ENCODE results near the gene PKN1. TPM values are rescaled to one million over a fixed set of nuclear protein-coding genes. Genes with fewer than 3 reads are reported as not detected.

PKN1 gene
- total and polyA plus RNA-seq, 4 donors: 13.7 to 41.6 (median 22.3) TPM

DNA sequence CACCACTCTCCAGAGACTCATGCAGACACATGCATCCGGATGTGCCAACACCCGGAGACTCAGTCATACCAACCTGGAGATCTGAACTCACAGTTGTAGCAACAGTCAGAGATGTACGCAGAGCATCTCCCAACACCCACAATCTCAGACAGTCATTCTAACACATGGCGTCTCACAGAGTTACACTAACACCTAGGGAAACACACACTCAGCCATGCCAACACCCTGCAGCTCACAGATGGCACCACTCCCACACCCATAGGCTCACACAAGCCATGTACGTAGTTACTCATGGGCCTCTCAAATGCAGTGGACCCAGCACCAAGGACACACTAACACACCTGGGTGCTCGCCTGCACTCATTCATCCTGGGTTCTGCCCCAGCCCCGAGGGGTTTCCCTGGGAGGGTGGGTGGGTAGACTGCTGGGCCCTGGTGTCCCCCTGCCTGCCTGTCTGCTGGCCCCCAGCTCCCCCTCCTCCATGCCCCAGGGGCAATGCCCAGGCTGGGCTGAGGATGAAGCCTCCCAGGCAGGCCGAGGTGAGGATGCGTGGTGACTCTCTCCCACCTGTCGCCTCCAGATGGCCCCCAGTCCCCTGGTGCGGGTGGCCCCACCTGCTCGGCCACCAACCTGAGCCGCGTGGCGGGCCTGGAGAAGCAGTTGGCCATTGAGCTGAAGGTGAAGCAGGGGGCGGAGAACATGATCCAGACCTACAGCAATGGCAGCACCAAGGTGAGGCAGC lies 10.0 kb downstream of the PKN1 start:
- H3K27me3 ChIP-seq (ENCODE audit: control insufficient read depth in 4 of 4, insufficient read depth in 4 of 4, low read length in 3 of 4): no peaks in the 10 kb centered on the region
- peaks cover 18 to 43% (median 30%) of the 10 kb centered on the region in 4 donors for H3K36me3 ChIP-seq (ENCODE audit: control insufficient read depth in 4 of 4, insufficient read depth in 3 of 4, low read depth in 1 of 4, low read length in 3 of 4)
- no peak overlapping the region for H3K4me3 ChIP-seq (ENCODE audit: low read depth in 1 of 3, low read length in 3 of 3)
- WGBS: 97% methylated on average over 16 of the region's 16 CpGs
- no peak overlapping the region for H3K27ac ChIP-seq (ENCODE audit: low read depth in 1 of 2, low read length in 2 of 2)
- DNase-seq (ENCODE audit: low spot score): no peak
- TF ChIP-seq EGR1 (IDR thresholded peaks at IDR 0.05; ENCODE audit: low read depth in 2 of 2) (no peak), JUND (IDR thresholded peaks at IDR 0.05) (no peak), SP1 (IDR thresholded peaks at IDR 0.05) (no peak), HNF4G (IDR thresholded peaks at IDR 0.05) (no peak), TAF1 (conservative IDR thresholded peaks at IDR 0.05) (no peak), HNF4A (conservative IDR thresholded peaks at IDR 0.05) (no peak), RXRA (IDR thresholded peaks at IDR 0.05) (no peak), GABPA (IDR thresholded peaks at IDR 0.05 in 1 of 2, conservative IDR thresholded peaks at IDR 0.05 in 1 of 2) (no peak), YY1 (IDR thresholded peaks at IDR 0.05) (no peak), FOXA2 (IDR thresholded peaks at IDR 0.05) (no peak), FOXA1 (IDR thresholded peaks at IDR 0.05) (no peak), NR2F2 (IDR thresholded peaks at IDR 0.05) (no peak), RAD21 (IDR thresholded peaks at IDR 0.05) (no peak)
- TF ChIP-seq, protein P1, sequence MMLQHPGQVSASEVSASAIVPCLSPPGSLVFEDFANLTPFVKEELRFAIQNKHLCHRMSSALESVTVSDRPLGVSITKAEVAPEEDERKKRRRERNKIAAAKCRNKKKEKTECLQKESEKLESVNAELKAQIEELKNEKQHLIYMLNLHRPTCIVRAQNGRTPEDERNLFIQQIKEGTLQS (IDR thresholded peaks at IDR 0.05): no peak
- TF ChIP-seq, protein P2, sequence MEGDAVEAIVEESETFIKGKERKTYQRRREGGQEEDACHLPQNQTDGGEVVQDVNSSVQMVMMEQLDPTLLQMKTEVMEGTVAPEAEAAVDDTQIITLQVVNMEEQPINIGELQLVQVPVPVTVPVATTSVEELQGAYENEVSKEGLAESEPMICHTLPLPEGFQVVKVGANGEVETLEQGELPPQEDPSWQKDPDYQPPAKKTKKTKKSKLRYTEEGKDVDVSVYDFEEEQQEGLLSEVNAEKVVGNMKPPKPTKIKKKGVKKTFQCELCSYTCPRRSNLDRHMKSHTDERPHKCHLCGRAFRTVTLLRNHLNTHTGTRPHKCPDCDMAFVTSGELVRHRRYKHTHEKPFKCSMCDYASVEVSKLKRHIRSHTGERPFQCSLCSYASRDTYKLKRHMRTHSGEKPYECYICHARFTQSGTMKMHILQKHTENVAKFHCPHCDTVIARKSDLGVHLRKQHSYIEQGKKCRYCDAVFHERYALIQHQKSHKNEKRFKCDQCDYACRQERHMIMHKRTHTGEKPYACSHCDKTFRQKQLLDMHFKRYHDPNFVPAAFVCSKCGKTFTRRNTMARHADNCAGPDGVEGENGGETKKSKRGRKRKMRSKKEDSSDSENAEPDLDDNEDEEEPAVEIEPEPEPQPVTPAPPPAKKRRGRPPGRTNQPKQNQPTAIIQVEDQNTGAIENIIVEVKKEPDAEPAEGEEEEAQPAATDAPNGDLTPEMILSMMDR (IDR thresholded peaks at IDR 0.05; ENCODE audit: low read depth, low read length, missing input control): no peak
- TF ChIP-seq, protein P3, sequence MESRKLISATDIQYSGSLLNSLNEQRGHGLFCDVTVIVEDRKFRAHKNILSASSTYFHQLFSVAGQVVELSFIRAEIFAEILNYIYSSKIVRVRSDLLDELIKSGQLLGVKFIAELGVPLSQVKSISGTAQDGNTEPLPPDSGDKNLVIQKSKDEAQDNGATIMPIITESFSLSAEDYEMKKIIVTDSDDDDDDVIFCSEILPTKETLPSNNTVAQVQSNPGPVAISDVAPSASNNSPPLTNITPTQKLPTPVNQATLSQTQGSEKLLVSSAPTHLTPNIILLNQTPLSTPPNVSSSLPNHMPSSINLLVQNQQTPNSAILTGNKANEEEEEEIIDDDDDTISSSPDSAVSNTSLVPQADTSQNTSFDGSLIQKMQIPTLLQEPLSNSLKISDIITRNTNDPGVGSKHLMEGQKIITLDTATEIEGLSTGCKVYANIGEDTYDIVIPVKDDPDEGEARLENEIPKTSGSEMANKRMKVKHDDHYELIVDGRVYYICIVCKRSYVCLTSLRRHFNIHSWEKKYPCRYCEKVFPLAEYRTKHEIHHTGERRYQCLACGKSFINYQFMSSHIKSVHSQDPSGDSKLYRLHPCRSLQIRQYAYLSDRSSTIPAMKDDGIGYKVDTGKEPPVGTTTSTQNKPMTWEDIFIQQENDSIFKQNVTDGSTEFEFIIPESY (IDR thresholded peaks at IDR 0.05): no peak
- TF ChIP-seq, protein P4, sequence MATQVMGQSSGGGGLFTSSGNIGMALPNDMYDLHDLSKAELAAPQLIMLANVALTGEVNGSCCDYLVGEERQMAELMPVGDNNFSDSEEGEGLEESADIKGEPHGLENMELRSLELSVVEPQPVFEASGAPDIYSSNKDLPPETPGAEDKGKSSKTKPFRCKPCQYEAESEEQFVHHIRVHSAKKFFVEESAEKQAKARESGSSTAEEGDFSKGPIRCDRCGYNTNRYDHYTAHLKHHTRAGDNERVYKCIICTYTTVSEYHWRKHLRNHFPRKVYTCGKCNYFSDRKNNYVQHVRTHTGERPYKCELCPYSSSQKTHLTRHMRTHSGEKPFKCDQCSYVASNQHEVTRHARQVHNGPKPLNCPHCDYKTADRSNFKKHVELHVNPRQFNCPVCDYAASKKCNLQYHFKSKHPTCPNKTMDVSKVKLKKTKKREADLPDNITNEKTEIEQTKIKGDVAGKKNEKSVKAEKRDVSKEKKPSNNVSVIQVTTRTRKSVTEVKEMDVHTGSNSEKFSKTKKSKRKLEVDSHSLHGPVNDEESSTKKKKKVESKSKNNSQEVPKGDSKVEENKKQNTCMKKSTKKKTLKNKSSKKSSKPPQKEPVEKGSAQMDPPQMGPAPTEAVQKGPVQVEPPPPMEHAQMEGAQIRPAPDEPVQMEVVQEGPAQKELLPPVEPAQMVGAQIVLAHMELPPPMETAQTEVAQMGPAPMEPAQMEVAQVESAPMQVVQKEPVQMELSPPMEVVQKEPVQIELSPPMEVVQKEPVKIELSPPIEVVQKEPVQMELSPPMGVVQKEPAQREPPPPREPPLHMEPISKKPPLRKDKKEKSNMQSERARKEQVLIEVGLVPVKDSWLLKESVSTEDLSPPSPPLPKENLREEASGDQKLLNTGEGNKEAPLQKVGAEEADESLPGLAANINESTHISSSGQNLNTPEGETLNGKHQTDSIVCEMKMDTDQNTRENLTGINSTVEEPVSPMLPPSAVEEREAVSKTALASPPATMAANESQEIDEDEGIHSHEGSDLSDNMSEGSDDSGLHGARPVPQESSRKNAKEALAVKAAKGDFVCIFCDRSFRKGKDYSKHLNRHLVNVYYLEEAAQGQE (IDR thresholded peaks at IDR 0.05): no peak
- TF ChIP-seq, protein P5, sequence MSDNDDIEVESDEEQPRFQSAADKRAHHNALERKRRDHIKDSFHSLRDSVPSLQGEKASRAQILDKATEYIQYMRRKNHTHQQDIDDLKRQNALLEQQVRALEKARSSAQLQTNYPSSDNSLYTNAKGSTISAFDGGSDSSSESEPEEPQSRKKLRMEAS (IDR thresholded peaks at IDR 0.05): no peak
- H3K4me1 ChIP-seq (ENCODE audit: control insufficient read depth in 4 of 4, insufficient read depth in 4 of 4, low read length in 3 of 4): peaks cover 0 to 7% (median 5%) of the 10 kb centered on the region in 4 donors
- no peak overlapping the region for H3K9ac ChIP-seq (ENCODE audit: low read depth in 1 of 2, low read length in 2 of 2)
- no peaks in the 10 kb centered on the region for H3K9me3 ChIP-seq (ENCODE audit: control insufficient read depth in 4 of 4, low read length in 3 of 4)

Data from liver (tissue), 9 donors.